CD4-positive, alpha-beta T cell (primary cell): Measurements from ENCODE around the gene CALML5. TPM values are rescaled to one million over a fixed set of nuclear protein-coding genes. Genes with fewer than 3 reads are reported as not detected.

ENCODE experiments used
- ATAC-seq: fragments of 200-7000 bp; cut with Tn5 transposase; one replicate; pipeline ENCODE4 v1.10.0; 2022; ENCODE audit warnings: mild to moderate bottlenecking; ENCODE audit not compliant: poor library complexity
- CTCF ChIA-PET: fragments of 350-600 bp; sonication (Branson Sonifier 250); formaldehyde crosslinking; loops from one replicate; lab custom pipeline; 2021; ENCODE audit warnings: antibody characterized with exemption, inconsistent platforms; lab: Charles Lee
- POLR2A ChIA-PET: fragments of 350-600 bp; sonication (Branson Sonifier 250); formaldehyde crosslinking; loops from one replicate; lab custom pipeline; 2021; ENCODE audit warnings: antibody characterized with exemption, inconsistent platforms; lab: Charles Lee
- DNase-seq, 14 experiments: peaks; one replicate each; pipeline ENCODE4 v3.0.0-alpha.2; 2013 to 2020; ENCODE audit warnings: mixed read lengths in 2 of 14
- H3K27ac ChIP-seq, 2 donors: one replicate each; pipeline versions ENCODE4 v1.5.1 to v1.7.0; 2013; ENCODE audit warnings: low read length in 2 of 2, low read depth in 1 of 2, mild to moderate bottlenecking in 1 of 2
- H3K27me3 ChIP-seq, 2 experiments: 1 replicate in 1 of 2; 2 replicates in 1 of 2; pipeline versions ENCODE4 v1.6.1 to v1.7.0; 2013; ENCODE audit warnings: low read length in 2 of 2, control low read depth in 1 of 2, mild to moderate bottlenecking in 1 of 2, moderate library complexity in 1 of 2; ENCODE audit not compliant: insufficient read depth in 2 of 2, control insufficient read depth in 1 of 2
- H3K36me3 ChIP-seq: one replicate; pipeline ENCODE4 v1.6.1; 2013; ENCODE audit warnings: low read length, control low read depth; ENCODE audit not compliant: insufficient read depth
- H3K4me1 ChIP-seq: one replicate; pipeline ENCODE4 v1.6.1; 2013; ENCODE audit warnings: low read length, control low read depth; ENCODE audit not compliant: insufficient read depth
- H3K4me3 ChIP-seq: one replicate; pipeline ENCODE4 v1.5.1; 2013; ENCODE audit warnings: mild to moderate bottlenecking, low read length, moderate library complexity
- H3K9me3 ChIP-seq, 2 experiments: 1 replicate in 1 of 2; 2 replicates in 1 of 2; pipeline versions ENCODE4 v1.6.1 to v1.7.0; 2013; ENCODE audit warnings: low read length in 2 of 2, mild to moderate bottlenecking in 2 of 2, control low read depth in 1 of 2, moderate library complexity in 1 of 2; ENCODE audit not compliant: control insufficient read depth in 1 of 2, insufficient read depth in 1 of 2
- H3K27ac Mint-ChIP-seq: one replicate; pipeline ENCODE4 v1.8.0; 2020; ENCODE audit warnings: mixed read lengths
- H3K27me3 Mint-ChIP-seq: one replicate; pipeline ENCODE4 v1.8.0; 2021; ENCODE audit warnings: mixed read lengths
- H3K36me3 Mint-ChIP-seq: one replicate; pipeline ENCODE4 v1.8.0; 2021; ENCODE audit warnings: low read depth, mixed read lengths
- H3K4me1 Mint-ChIP-seq: one replicate; pipeline ENCODE4 v1.8.0; 2021; ENCODE audit warnings: low read depth, mixed read lengths
- H3K4me3 Mint-ChIP-seq: one replicate; pipeline ENCODE4 v1.8.0; 2020; ENCODE audit warnings: mild to moderate bottlenecking, mixed read lengths
- H3K9me3 Mint-ChIP-seq: one replicate; pipeline ENCODE4 v1.8.0; 2020; ENCODE audit warnings: mixed read lengths
- intact Hi-C, 2 experiments: fragments of 100-400 bp; cut with DNase I in 1 of 2; cut with micrococcal nuclease in 1 of 2; formaldehyde crosslinking; loops; one replicate each; pipeline versions ENCODE4 v1.15.1 to v1.9.0; 2023 to 2025; cut with DNase I, micrococcal nuclease
- total RNA-seq, 174 experiments: library from RNA in 2 of 174; stranded (reverse) in 2 of 174; gene quantifications; one replicate each; pipeline ENCODE4 v1.2.3 and lab custom pipeline; 2021 to 2026
- TF ChIP-seq, protein P1 (sequence below): fragments of 200-600 bp; IDR thresholded peaks from one replicate; pipeline ENCODE4 v1.8.0; 2022; ENCODE audit warnings: antibody characterized with exemption, mild to moderate bottlenecking

CALML5 gene
- total RNA-seq, 2 experiments from 2014 or later, result not detected

- H3K9me3 ChIP-seq, result peaks cover 0 to 17% of the 10 kb centered on the region in 2 experiments
- no peaks in the 10 kb centered on the region for H3K36me3 ChIP-seq
- Mint-ChIP-seq H3K27me3 (no peaks in the 10 kb centered on the region), H3K4me1 (no peaks in the 10 kb centered on the region), H3K9me3 (no peaks in the 10 kb centered on the region), H3K4me3 (no peak overlapping the region), H3K36me3 (no peaks in the 10 kb centered on the region), H3K27ac (no peak overlapping the region)
- no peaks in the 10 kb centered on the region for H3K27me3 ChIP-seq
- DNase-seq (no peak), ATAC-seq (no peak)
- POLR2A ChIA-PET, result no interaction called here
- TF ChIP-seq, protein P1, sequence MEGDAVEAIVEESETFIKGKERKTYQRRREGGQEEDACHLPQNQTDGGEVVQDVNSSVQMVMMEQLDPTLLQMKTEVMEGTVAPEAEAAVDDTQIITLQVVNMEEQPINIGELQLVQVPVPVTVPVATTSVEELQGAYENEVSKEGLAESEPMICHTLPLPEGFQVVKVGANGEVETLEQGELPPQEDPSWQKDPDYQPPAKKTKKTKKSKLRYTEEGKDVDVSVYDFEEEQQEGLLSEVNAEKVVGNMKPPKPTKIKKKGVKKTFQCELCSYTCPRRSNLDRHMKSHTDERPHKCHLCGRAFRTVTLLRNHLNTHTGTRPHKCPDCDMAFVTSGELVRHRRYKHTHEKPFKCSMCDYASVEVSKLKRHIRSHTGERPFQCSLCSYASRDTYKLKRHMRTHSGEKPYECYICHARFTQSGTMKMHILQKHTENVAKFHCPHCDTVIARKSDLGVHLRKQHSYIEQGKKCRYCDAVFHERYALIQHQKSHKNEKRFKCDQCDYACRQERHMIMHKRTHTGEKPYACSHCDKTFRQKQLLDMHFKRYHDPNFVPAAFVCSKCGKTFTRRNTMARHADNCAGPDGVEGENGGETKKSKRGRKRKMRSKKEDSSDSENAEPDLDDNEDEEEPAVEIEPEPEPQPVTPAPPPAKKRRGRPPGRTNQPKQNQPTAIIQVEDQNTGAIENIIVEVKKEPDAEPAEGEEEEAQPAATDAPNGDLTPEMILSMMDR, result no peak
- H3K27ac ChIP-seq, result no peak overlapping the region
- no peak overlapping the region for H3K4me3 ChIP-seq
- H3K4me1 ChIP-seq, result no peaks in the 10 kb centered on the region
- CTCF ChIA-PET, result no interaction called here
- intact Hi-C loops, result no loop called here
Observed at GRCh38 chr10:5491477-5491876, 7.9 kb downstream of the CALML5 start.

DNA sequence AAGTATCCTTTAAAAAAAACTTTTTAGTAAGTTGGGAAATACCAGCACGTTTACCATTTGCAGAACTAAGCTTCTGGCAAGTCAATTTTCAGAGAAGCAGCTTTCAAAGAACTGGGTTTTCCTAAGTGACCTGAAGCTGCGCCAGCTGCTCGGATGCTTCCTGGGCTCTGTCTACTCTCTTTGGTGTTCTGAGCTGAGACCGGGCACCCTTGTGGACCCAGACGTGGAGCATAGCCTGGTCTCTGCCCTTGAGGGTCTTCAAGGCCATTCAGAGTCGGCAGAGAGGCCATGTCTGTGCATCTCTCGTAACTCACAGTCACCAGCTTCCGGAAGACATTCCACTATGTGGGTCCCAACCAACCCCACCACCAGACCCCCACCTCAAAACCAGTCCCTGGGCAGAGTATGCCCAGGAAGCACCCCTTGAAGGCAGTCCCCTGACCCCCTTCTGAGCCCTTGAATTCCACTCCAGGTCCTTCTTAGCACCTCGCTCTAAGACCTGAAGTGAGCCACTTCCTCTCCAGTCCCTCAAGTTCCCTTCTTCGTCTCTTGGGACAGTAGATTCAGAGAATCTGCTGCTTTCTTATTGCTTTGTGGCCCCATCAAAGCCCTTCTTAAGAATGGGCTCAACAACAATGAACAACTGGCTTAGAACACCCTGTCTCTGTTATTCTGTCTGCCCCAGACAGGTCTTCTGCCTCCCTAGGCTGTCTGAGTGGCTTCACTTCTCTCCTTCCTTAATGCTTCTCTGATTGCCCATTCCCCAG lies 8.5 kb downstream of the CALML5 start:
- no peak for ATAC-seq

GRCh38 chr10:5490032-5490431 lies 9.3 kb downstream of the CALML5 start:
- H3K27me3 Mint-ChIP-seq, result no peaks in the 10 kb centered on the region
- CTCF ChIA-PET, result no interaction called here

More for the DNA sequence above, 8.5 kb downstream of the CALML5 start:
- no peaks in the 10 kb centered on the region for H3K36me3 ChIP-seq
- Mint-ChIP-seq H3K9me3 (no peaks in the 10 kb centered on the region), H3K36me3 (no peaks in the 10 kb centered on the region), H3K27ac (no peak overlapping the region), H3K27me3 (no peaks in the 10 kb centered on the region), H3K4me1 (no peaks in the 10 kb centered on the region), H3K4me3 (no peak overlapping the region)
- H3K9me3 ChIP-seq, result peaks cover 0 to 17% of the 10 kb centered on the region in 2 experiments
- POLR2A ChIA-PET, result no interaction called here
- TF ChIP-seq, protein P1, result no peak
- intact Hi-C loops, result no loop called here
- CTCF ChIA-PET, result no interaction called here
- H3K4me3 ChIP-seq, result no peak overlapping the region
- no peaks in the 10 kb centered on the region for H3K4me1 ChIP-seq
- no peak for DNase-seq
- H3K27ac ChIP-seq, result no peak overlapping the region
- no peaks in the 10 kb centered on the region for H3K27me3 ChIP-seq

More at GRCh38 chr10:5490032-5490431, 9.3 kb downstream of the CALML5 start:
- H3K4me1 Mint-ChIP-seq, result no peaks in the 10 kb centered on the region
- intact Hi-C loops, result no loop called here
- H3K27ac ChIP-seq, result no peak overlapping the region
- no peak overlapping the region for H3K4me3 Mint-ChIP-seq
- H3K36me3 Mint-ChIP-seq, result no peaks in the 10 kb centered on the region
- H3K9me3 Mint-ChIP-seq, result no peaks in the 10 kb centered on the region
- TF ChIP-seq, protein P1, result no peak
- no peaks in the 10 kb centered on the region for H3K27me3 ChIP-seq
- no peaks in the 10 kb centered on the region for H3K36me3 ChIP-seq
- ATAC-seq (no peak), DNase-seq (no peak)
- peaks cover 0 to 17% of the 10 kb centered on the region in 2 experiments for H3K9me3 ChIP-seq
- H3K4me1 ChIP-seq, result no peaks in the 10 kb centered on the region
- no peak overlapping the region for H3K4me3 ChIP-seq
- POLR2A ChIA-PET, result no interaction called here
- no peak overlapping the region for H3K27ac Mint-ChIP-seq
